Subcutaneous adipose tissue (tissue), 4 donors: ENCODE data around the gene ARHGAP12. TPM values are rescaled to one million over a fixed set of nuclear protein-coding genes. Genes with fewer than 3 reads are reported as not detected.

ENCODE experiments used
- CTCF ChIP-seq: fragments of 450-650 bp; IDR thresholded peaks from one replicate; pipeline ENCODE4 v1.5.1; 2016; ENCODE audit warnings: low read depth, mild to moderate bottlenecking, control low read depth, antibody characterized with exemption, moderate library complexity
- total RNA-seq, 4 donors: library from RNA; depleted of rRNA; stranded (reverse); fragments of >200 nt; gene quantifications; one replicate each; pipeline ENCODE4 v1.1.0, GENCODE V29; 2016

ARHGAP12 gene
- total RNA-seq, 4 donors from 2014 or later = 32.4 to 52.9 (median 45.1) TPM

- TF ChIP-seq CTCF = no peak
Measured at GRCh38 chr10:31936933-31937332, 8.3 kb upstream of the ARHGAP12 start.

GRCh38 chr10:31936086-31936485 is 7.5 kb upstream of the ARHGAP12 start:
- TF ChIP-seq CTCF = no peak

- TF ChIP-seq CTCF = no peak
Measured at GRCh38 chr10:31935678-31936077, 7.0 kb upstream of the ARHGAP12 start.

- TF ChIP-seq CTCF = no peak
Measured at GRCh38 chr10:31932838-31933237, 4.2 kb upstream of the ARHGAP12 start.

GRCh38 chr10:31930856-31931255 is 2.2 kb upstream of the ARHGAP12 start:
- TF ChIP-seq CTCF = no peak

GRCh38 chr10:31930023-31930751 is 1.6 kb upstream of the ARHGAP12 start:
- TF ChIP-seq CTCF = no peak

GRCh38 chr10:31929261-31930022 is 811 bp upstream of the ARHGAP12 start:
- no peak for TF ChIP-seq CTCF
